ENCODE data around the gene GRM5.

- TF ChIP-seq REST (IDR thresholded peaks at IDR 0.05; ENCODE audit: insufficient read depth in 1 of 2, low read depth in 2 of 2, low read length in 2 of 2) (no peak), SIN3A (IDR thresholded peaks at IDR 0.05; ENCODE audit: borderline replicate concordance, insufficient read depth, low read length) (no peak), POLR2AphosphoS5 (IDR thresholded peaks at IDR 0.05; ENCODE audit: low read depth, low read length) (no peak), TAF1 (IDR thresholded peaks at IDR 0.05; ENCODE audit: borderline replicate concordance, insufficient read depth, low read length) (no peak)
Measured at GRCh38 chr11:88632163-88632562, 433.6 kb downstream of the GRM5 start.
